SK-N-MC (cell line): ENCODE data around the gene ARHGEF1.

ENCODE experiments used
- EZH2 ChIP-seq: fragments of 200-600 bp; sonication (generic); IDR thresholded peaks from one replicate; pipeline ENCODE4 v1.6.1; 2017; ENCODE audit warnings: antibody characterized with exemption
- POLR2AphosphoS5 ChIP-seq: IDR thresholded peaks from 2 replicates; pipeline ENCODE4 v1.6.1; 2012; ENCODE audit warnings: mild to moderate bottlenecking, low read depth, low read length, borderline replicate concordance

- TF ChIP-seq POLR2AphosphoS5 = no peak
- TF ChIP-seq EZH2 = no peak
These were observed 14.6 kb upstream of the ARHGEF1 start for GRCh38 chr19:41868120-41868988.
